H1 (cell line): ENCODE data around the gene PIGT.

ENCODE experiments used
- FOSL1 ChIP-seq: IDR thresholded peaks from 2 replicates; pipeline ENCODE4 v1.6.1; 2011; ENCODE audit warnings: mild to moderate bottlenecking, low read depth, low read length, moderate library complexity; ENCODE audit not compliant: insufficient read depth
- GTF2F1 ChIP-seq: IDR thresholded peaks from 2 replicates; pipeline ENCODE4 v1.6.1; 2012; ENCODE audit warnings: low read depth, low read length, improper control_type of control experiment, borderline replicate concordance
- TF ChIP-seq, protein P1 (sequence below): IDR thresholded peaks from 2 replicates; pipeline ENCODE4 v1.6.1; 2011; ENCODE audit warnings: low read length, improper control_type of control experiment
- TF ChIP-seq, protein P2 (sequence below), 3 experiments: IDR thresholded peaks; 1 replicate in 2 of 3; 2 replicates in 1 of 3; pipeline versions ENCODE4 v1.5.1 to v1.6.1; 2011; ENCODE audit warnings: low read length in 3 of 3, mild to moderate bottlenecking in 3 of 3, inconsistent platforms in 2 of 3, low read depth in 1 of 3, moderate library complexity in 1 of 3; ENCODE audit not compliant: insufficient read depth in 1 of 3; ENCODE audit errors: control extremely low read depth in 1 of 3

DNA sequence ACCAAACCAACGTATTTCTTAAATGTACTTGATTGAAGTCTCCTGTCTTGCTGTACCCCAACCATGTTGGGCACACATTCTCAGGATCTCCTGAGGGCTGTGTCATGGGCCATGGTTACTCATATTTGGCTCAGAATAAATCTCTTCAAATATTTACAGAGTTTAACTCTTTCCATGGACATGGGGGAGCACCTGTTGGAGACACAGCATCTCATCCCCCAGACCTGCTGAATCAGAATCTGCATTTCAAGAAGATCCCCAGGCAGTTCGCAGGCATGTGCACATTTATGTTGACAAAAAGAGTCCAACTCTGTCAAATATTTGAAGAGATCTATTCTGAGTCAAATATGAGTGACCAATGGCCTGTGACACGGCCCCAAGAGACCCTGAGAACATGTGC is 24.5 kb downstream of the PIGT start:
- TF ChIP-seq FOSL1, result no peak
- no peak for TF ChIP-seq GTF2F1
- TF ChIP-seq, protein P1, sequence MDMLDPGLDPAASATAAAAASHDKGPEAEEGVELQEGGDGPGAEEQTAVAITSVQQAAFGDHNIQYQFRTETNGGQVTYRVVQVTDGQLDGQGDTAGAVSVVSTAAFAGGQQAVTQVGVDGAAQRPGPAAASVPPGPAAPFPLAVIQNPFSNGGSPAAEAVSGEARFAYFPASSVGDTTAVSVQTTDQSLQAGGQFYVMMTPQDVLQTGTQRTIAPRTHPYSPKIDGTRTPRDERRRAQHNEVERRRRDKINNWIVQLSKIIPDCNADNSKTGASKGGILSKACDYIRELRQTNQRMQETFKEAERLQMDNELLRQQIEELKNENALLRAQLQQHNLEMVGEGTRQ, result no peak
- TF ChIP-seq, protein P2, sequence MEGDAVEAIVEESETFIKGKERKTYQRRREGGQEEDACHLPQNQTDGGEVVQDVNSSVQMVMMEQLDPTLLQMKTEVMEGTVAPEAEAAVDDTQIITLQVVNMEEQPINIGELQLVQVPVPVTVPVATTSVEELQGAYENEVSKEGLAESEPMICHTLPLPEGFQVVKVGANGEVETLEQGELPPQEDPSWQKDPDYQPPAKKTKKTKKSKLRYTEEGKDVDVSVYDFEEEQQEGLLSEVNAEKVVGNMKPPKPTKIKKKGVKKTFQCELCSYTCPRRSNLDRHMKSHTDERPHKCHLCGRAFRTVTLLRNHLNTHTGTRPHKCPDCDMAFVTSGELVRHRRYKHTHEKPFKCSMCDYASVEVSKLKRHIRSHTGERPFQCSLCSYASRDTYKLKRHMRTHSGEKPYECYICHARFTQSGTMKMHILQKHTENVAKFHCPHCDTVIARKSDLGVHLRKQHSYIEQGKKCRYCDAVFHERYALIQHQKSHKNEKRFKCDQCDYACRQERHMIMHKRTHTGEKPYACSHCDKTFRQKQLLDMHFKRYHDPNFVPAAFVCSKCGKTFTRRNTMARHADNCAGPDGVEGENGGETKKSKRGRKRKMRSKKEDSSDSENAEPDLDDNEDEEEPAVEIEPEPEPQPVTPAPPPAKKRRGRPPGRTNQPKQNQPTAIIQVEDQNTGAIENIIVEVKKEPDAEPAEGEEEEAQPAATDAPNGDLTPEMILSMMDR (IDR thresholded peaks at IDR 0.05; ENCODE audit: control extremely low read depth in 1 of 3, insufficient read depth in 1 of 3, low read depth in 1 of 3, low read length in 3 of 3), result no peak
